Right lobe of liver (tissue), 4 donors: ENCODE measurements around the gene SERPINB13.

Source experiments
- POLR2A ChIP-seq: fragments of 450-650 bp; IDR thresholded peaks from one replicate; pipeline ENCODE4 v1.6.1; 2017; ENCODE audit warnings: antibody characterized with exemption, mild to moderate bottlenecking
- TF ChIP-seq, protein P1 (sequence below), 4 donors: fragments of 200-600 bp in 3 of 4; fragments of 450-650 bp in 1 of 4; IDR thresholded peaks; one replicate each; pipeline versions ENCODE4 v1.5.1 to v1.8.0; 2016 to 2022; ENCODE audit warnings: antibody characterized with exemption in 4 of 4, mild to moderate bottlenecking in 2 of 4
- donor health status: DM: no; HTN: no; CAD: no.
- donor health status: DM: no; HTN: no; CAD: no.
- donor health status: DM: no; HTN: yes; CAD: no.

DNA sequence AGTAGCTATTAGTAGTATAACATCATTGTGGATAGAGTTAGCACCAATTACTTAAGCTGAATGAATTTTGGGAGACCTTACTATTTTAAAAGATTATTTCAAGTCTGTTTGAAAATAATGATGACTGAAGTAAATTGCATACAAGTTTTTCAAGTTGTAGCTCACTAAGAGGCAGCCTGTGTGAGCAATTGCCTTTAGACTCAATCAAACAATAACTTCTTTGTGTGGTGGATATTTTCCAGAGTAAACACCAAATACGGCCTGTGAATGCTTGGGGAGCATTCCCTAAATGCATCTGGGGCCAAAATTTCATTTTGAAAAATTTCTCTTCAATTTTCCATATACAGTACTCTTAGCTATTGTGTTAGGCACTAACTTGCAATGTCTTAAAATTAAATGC is 37.1 kb upstream of the SERPINB13 start:
- TF ChIP-seq, protein P1, sequence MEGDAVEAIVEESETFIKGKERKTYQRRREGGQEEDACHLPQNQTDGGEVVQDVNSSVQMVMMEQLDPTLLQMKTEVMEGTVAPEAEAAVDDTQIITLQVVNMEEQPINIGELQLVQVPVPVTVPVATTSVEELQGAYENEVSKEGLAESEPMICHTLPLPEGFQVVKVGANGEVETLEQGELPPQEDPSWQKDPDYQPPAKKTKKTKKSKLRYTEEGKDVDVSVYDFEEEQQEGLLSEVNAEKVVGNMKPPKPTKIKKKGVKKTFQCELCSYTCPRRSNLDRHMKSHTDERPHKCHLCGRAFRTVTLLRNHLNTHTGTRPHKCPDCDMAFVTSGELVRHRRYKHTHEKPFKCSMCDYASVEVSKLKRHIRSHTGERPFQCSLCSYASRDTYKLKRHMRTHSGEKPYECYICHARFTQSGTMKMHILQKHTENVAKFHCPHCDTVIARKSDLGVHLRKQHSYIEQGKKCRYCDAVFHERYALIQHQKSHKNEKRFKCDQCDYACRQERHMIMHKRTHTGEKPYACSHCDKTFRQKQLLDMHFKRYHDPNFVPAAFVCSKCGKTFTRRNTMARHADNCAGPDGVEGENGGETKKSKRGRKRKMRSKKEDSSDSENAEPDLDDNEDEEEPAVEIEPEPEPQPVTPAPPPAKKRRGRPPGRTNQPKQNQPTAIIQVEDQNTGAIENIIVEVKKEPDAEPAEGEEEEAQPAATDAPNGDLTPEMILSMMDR (IDR thresholded peaks at IDR 0.05): no peak
- TF ChIP-seq POLR2A: no peak
